H1 (cell line): Measurements from ENCODE around the gene SNAP25. TPM values are rescaled to one million over a fixed set of nuclear protein-coding genes. Genes with fewer than 3 reads are reported as not detected.

Experiments used
- CHD2 ChIP-seq: IDR thresholded peaks from 2 replicates; pipeline ENCODE4 v1.6.1; 2012; ENCODE audit warnings: low read length, improper control_type of control experiment
- GTF2F1 ChIP-seq: IDR thresholded peaks from 2 replicates; pipeline ENCODE4 v1.6.1; 2012; ENCODE audit warnings: low read depth, low read length, improper control_type of control experiment, borderline replicate concordance
- polyA plus RNA-seq, 7 experiments: library from polyadenylated mRNA; depleted of rRNA in 3 of 7; stranded (reverse) in 5 of 7; unstranded in 2 of 7; fragments of >200 nt in 5 of 7; fragments of 200-250 nt in 2 of 7; gene quantifications; 1 replicate in 5 of 7; 2 replicates in 1 of 7; 4 replicates in 1 of 7; pipeline versions ENCODE4 v1.2.1 to v1.2.3, GENCODE V29; 2011 to 2013; ENCODE audit warnings: missing spikeins in 2 of 7, mixed read lengths in 2 of 7
- total RNA-seq: library from RNA; stranded (reverse); fragmentation: NEBNext Ultra II Directional; extraction: Animal tissue kit (Norgen Biotek cat#: 25700); gene quantifications from 2 replicates; pipeline ENCODE4 v1.2.1, GENCODE V29; 2021

Gene SNAP25
- total and polyA plus RNA-seq, 2 of the 8 experiments (the other 6 are each of a cell fraction or from before 2014, with no cell fraction given): 0.51 to 0.52 TPM

- TF ChIP-seq GTF2F1 (no peak), CHD2 (no peak)
Observed at GRCh38 chr20:10303852-10304251, 85.2 kb downstream of the SNAP25 start (continued).
